Measurements from ENCODE around the gene GPRIN3. TPM values are rescaled to one million over a fixed set of nuclear protein-coding genes. Genes with fewer than 3 reads are reported as not detected.

GPRIN3 gene
- total and polyA plus RNA-seq, 2 of the 13 experiments (the other 11 are each of a cell fraction or from before 2014, with no cell fraction given): not detected

DNA sequence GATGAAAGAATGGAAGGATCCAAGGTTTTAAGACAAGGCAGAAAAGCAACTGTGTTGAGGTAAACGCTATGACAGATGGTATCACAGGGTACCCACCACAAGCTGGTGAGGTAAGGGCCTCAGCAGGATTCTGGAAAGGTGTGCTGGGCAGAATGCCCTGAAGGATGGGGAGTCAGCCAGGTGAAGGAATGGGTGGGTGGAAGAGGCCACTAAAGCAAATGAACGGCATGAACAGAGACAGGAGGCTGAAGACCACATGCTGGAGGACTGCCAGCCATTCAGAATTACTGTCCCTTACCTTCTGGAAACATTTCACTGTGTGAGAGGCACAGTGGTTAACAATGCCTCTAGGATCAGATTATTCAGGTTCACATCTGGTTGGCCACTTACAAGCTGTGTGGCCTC lies 23.6 kb downstream of the GPRIN3 start:
- Histone ChIP-seq H3K36me3 (replicated peaks in 1 of 2; ENCODE audit: control insufficient read depth in 1 of 2, insufficient read depth in 2 of 2, low read length in 2 of 2) (no peaks in the 10 kb centered on the region; a peak in 1 of 5 replicates), H3K27me3 (ENCODE audit: control insufficient read depth in 1 of 2, insufficient read depth in 2 of 2, low read length in 2 of 2) (no peaks in the 10 kb centered on the region; a peak in 1 of 5 replicates), H3K9me3 (ENCODE audit: low read length) (no peaks in the 10 kb centered on the region), H3K9ac (ENCODE audit: insufficient read depth, low read depth, low read length) (no peak overlapping the region), H3K4me3 (replicated peaks in 1 of 3; ENCODE audit: insufficient read depth in 1 of 3, low read depth in 2 of 3, low read length in 3 of 3) (no peak overlapping the region), H3K4me2 (ENCODE audit: low read depth, low read length) (no peak overlapping the region), H4K20me1 (ENCODE audit: insufficient read depth, low read length) (no peaks in the 10 kb centered on the region), H3K79me2 (ENCODE audit: insufficient read depth, low read length) (no peaks in the 10 kb centered on the region), H2AFZ (ENCODE audit: low read length) (no peak overlapping the region), H3K4me1 (ENCODE audit: insufficient read depth, low read length) (no peaks in the 10 kb centered on the region), H3K27ac (ENCODE audit: extremely low read length, insufficient read depth, low read length) (no peak overlapping the region)
- CTCF ChIA-PET (ENCODE audit: low intra/inter-chr PET ratio, low total read pairs): no interaction called here
- ATAC-seq (no peak), FAIRE-seq (no peak), DNase-seq (ENCODE audit: low spot score) (no peak)
- POLR2A ChIA-PET: no interaction called here
- no peak for TF ChIP-seq HMGA1 (CRISPR knock-in tag; conservative IDR thresholded peaks at IDR 0.05)
- TF ChIP-seq FOXK1 (CRISPR knock-in tag; IDR thresholded peaks at IDR 0.05; ENCODE audit: borderline replicate concordance, low read depth): no peak
- no peak for TF ChIP-seq TARDBP (CRISPR knock-in tag; IDR thresholded peaks at IDR 0.05)
- no peak for TF ChIP-seq SNAPC5 (CRISPR knock-in tag; IDR thresholded peaks at IDR 0.05; ENCODE audit: borderline replicate concordance)
- no peak for TF ChIP-seq ZNF253 (CRISPR knock-in tag; IDR thresholded peaks at IDR 0.05; ENCODE audit: borderline replicate concordance)
- TF ChIP-seq HOXA9 (CRISPR knock-in tag; IDR thresholded peaks at IDR 0.05; ENCODE audit: borderline replicate concordance): no peak
- no peak for TF ChIP-seq HINFP (CRISPR knock-in tag; IDR thresholded peaks at IDR 0.05; ENCODE audit: low read depth)
- intact Hi-C loops (cut with micrococcal nuclease; ENCODE audit: unreplicated experiment) (no loop called here), in situ Hi-C loops (cut with HindIII; ENCODE audit: extremely low pct_ligation_motif_present, low pct_unique_long_range_greater_than_20kb) (no loop called here)
- WGBS (ENCODE audit: low lambda C conversion rate): 0% methylated on average over 2 of the region's 2 CpGs
- BruUV-seq (replicated peaks): no TSS peak

Measured in HepG2 (cell line).